HCT116 (cell line): ENCODE results near the gene SDR42E2. TPM values are rescaled to one million over a fixed set of nuclear protein-coding genes. Genes with fewer than 3 reads are reported as not detected.

ENCODE experiments used
- ATAC-seq: fragments of 200-7000 bp; cut with Tn5 transposase; 2 replicates; pipeline ENCODE4 v1.9.1; 2020; ENCODE audit warnings: mild to moderate bottlenecking, moderate library complexity
- BruUV-seq: library from RNA; stranded (reverse); fragments of 400-500 nt; replicated peaks from 2 replicates; lab custom pipeline; 2021; lab: Mats Ljungman, UMichigan
- CTCF ChIA-PET: fragments of 300-600 bp; sonication (Branson Sonifier 250); formaldehyde crosslinking; loops from one replicate; lab custom pipeline; 2021; ENCODE audit warnings: antibody characterized with exemption; lab: Charles Lee
- POLR2A ChIA-PET: fragments of 300-600, 350-600 bp; sonication (Branson Sonifier 250); formaldehyde crosslinking; loops from one replicate; lab custom pipeline; 2021; ENCODE audit warnings: antibody characterized with exemption; lab: Charles Lee
- RAD21 ChIA-PET, 2 experiments: fragments of 300-600 bp; sonication (Branson Sonifier 250); formaldehyde crosslinking; loops; one replicate each; lab custom pipeline; 2023; ENCODE audit warnings: low total read pairs in 2 of 2; ENCODE audit not compliant: uncharacterized antibody in 2 of 2, unreplicated experiment in 2 of 2, low non-redundant PET in 1 of 2; lab: Charles Lee
- DNase-seq: peaks from one replicate; pipeline ENCODE4 v3.0.0-alpha.2; 2010; ENCODE audit warnings: low read depth, low spot score
- H2AFZ ChIP-seq: fragments of 200-600 bp; shearing (Covaris generic), sonication (generic); 2 replicates; pipeline ENCODE4 v1.6.1; 2017; ENCODE audit warnings: low read depth, mixed run types, mixed read lengths, antibody characterized with exemption, low read length; ENCODE audit not compliant: poor library complexity, severe bottlenecking
- H3K27ac ChIP-seq: 2 replicates; pipeline ENCODE4 v1.5.1; 2012; ENCODE audit warnings: low read depth, low read length
- H3K27me3 ChIP-seq: fragments of 200-600 bp; sonication (generic); 2 replicates; pipeline ENCODE4 v1.6.1; 2016; ENCODE audit warnings: mixed run types, low read length, mixed read lengths; ENCODE audit not compliant: insufficient read depth
- H3K36me3 ChIP-seq, 2 experiments: fragments of 200-500 bp in 1 of 2; fragments of 200-600 bp in 1 of 2; sonication (Bioruptor generic) in 1 of 2; sonication (generic) in 1 of 2; 2 replicates each; pipeline versions ENCODE4 v1.5.1 to v1.6.1; 2014 to 2016; ENCODE audit warnings: low read length in 2 of 2, inconsistent platforms in 1 of 2, mixed read lengths in 1 of 2, mixed run types in 1 of 2; ENCODE audit not compliant: insufficient read depth in 2 of 2, control insufficient read depth in 1 of 2
- H3K4me1 ChIP-seq, 2 experiments: fragments of 200-600 bp in 1 of 2; sonication (generic) in 1 of 2; 2 replicates each; pipeline versions ENCODE4 v1.5.1 to v1.6.1; 2012 to 2017; ENCODE audit warnings: low read length in 2 of 2, inconsistent platforms in 1 of 2, mild to moderate bottlenecking in 1 of 2, mixed read lengths in 1 of 2, mixed run types in 1 of 2, moderate library complexity in 1 of 2; ENCODE audit not compliant: insufficient read depth in 2 of 2, control insufficient read depth in 1 of 2
- H3K4me2 ChIP-seq: fragments of 200-600 bp; sonication (generic); 2 replicates; pipeline ENCODE4 v1.6.1; 2017; ENCODE audit warnings: mixed run types, low read length, mixed read lengths
- H3K4me3 ChIP-seq, 2 experiments: fragments of 200-600 bp in 1 of 2; sonication (generic) in 1 of 2; replicated peaks in 1 of 2; 2 replicates each; pipeline ENCODE4 v1.5.1; 2011 to 2016; ENCODE audit warnings: low read length in 2 of 2, control low read depth in 1 of 2, low read depth in 1 of 2, mild to moderate bottlenecking in 1 of 2, mixed read lengths in 1 of 2, mixed run types in 1 of 2
- H3K79me2 ChIP-seq: fragments of 200-600 bp; sonication (generic); 2 replicates; pipeline ENCODE4 v1.6.1; 2017; ENCODE audit warnings: mild to moderate bottlenecking, mixed run types, low read length, moderate library complexity, mixed read lengths; ENCODE audit not compliant: insufficient read depth
- H3K9ac ChIP-seq: fragments of 200-600 bp; sonication (generic); 2 replicates; pipeline ENCODE4 v1.6.1; 2016; ENCODE audit warnings: low read length, mixed read lengths
- H3K9me2 ChIP-seq: fragments of 200-600 bp; sonication (generic), shearing (Covaris generic); 2 replicates; pipeline ENCODE4 v1.6.1; 2017; ENCODE audit warnings: mixed run types, mild to moderate bottlenecking, moderate library complexity; ENCODE audit not compliant: insufficient read depth
- H3K9me3 ChIP-seq, 2 experiments: fragments of 200-500 bp in 1 of 2; fragments of 200-600 bp in 1 of 2; sonication (Bioruptor generic) in 1 of 2; sonication (generic) in 1 of 2; 2 replicates each; pipeline ENCODE4 v1.6.1; 2014 to 2017; ENCODE audit warnings: low read length in 2 of 2, mixed read lengths in 2 of 2, inconsistent platforms in 1 of 2, low read depth in 1 of 2, mild to moderate bottlenecking in 1 of 2, mixed run types in 1 of 2, moderate library complexity in 1 of 2; ENCODE audit not compliant: control insufficient read depth in 1 of 2, insufficient read depth in 1 of 2
- H4K20me1 ChIP-seq: fragments of 200-600 bp; sonication (generic), shearing (Covaris generic); 2 replicates; pipeline ENCODE4 v1.6.1; 2017; ENCODE audit warnings: mixed run types, mild to moderate bottlenecking, moderate library complexity; ENCODE audit not compliant: insufficient read depth
- CBX3 ChIP-seq: IDR thresholded peaks from 2 replicates; pipeline ENCODE4 v1.6.1; 2012; ENCODE audit warnings: low read depth
- CTCF ChIP-seq, 3 experiments: fragments of 200-600 bp in 1 of 3; sonication (generic) in 1 of 3; IDR thresholded peaks in 2 of 3; conservative IDR thresholded peaks in 1 of 3; 2 replicates each; pipeline ENCODE4 v1.5.1; 2012 to 2017; ENCODE audit warnings: low read depth in 2 of 3, low read length in 2 of 3, antibody characterized with exemption in 1 of 3, borderline replicate concordance in 1 of 3, control low read depth in 1 of 3, mild to moderate bottlenecking in 1 of 3, mixed read lengths in 1 of 3, mixed run types in 1 of 3, moderate library complexity in 1 of 3; ENCODE audit not compliant: insufficient read depth in 1 of 3
- EGR1 ChIP-seq: IDR thresholded peaks from 2 replicates; pipeline ENCODE4 v1.6.1; 2012; ENCODE audit warnings: low read depth
- ELF1 ChIP-seq: IDR thresholded peaks from 2 replicates; pipeline ENCODE4 v1.6.1; 2012; ENCODE audit warnings: low read depth, borderline replicate concordance
- EZH2 ChIP-seq: fragments of 200-600 bp; sonication (generic); IDR thresholded peaks from 2 replicates; pipeline ENCODE4 v1.6.1; 2017; ENCODE audit warnings: antibody characterized with exemption, mixed run types
- EZH2phosphoT487 ChIP-seq: fragments of 200-600 bp; IDR thresholded peaks from 2 replicates; pipeline ENCODE4 v1.6.1; 2018; ENCODE audit warnings: antibody characterized with exemption, borderline replicate concordance
- FOSL1 ChIP-seq: IDR thresholded peaks from 2 replicates; pipeline ENCODE4 v1.6.1; 2012; ENCODE audit warnings: low read depth
- JUND ChIP-seq: IDR thresholded peaks from 2 replicates; pipeline ENCODE4 v1.6.1; 2012
- MAX ChIP-seq: IDR thresholded peaks from 2 replicates; pipeline ENCODE4 v1.6.1; 2012
- POLR2AphosphoS5 ChIP-seq: IDR thresholded peaks from 2 replicates; pipeline ENCODE4 v1.6.1; 2011; ENCODE audit warnings: mild to moderate bottlenecking, low read depth, low read length, moderate library complexity
- RAD21 ChIP-seq: IDR thresholded peaks from 2 replicates; pipeline ENCODE4 v1.6.1; 2012; ENCODE audit warnings: low read depth, mild to moderate bottlenecking
- SRF ChIP-seq: IDR thresholded peaks from 2 replicates; pipeline ENCODE4 v1.6.1; 2012; ENCODE audit warnings: low read depth
- TCF7L2 ChIP-seq: IDR thresholded peaks from 2 replicates; pipeline ENCODE4 v1.7.0; 2011; ENCODE audit warnings: borderline replicate concordance, inconsistent platforms; ENCODE audit not compliant: insufficient read depth, insufficient read length; ENCODE audit errors: extremely low read depth
- ZBTB33 ChIP-seq: IDR thresholded peaks from 2 replicates; pipeline ENCODE4 v1.6.1; 2011; ENCODE audit warnings: mild to moderate bottlenecking, low read length, moderate library complexity; ENCODE audit not compliant: insufficient replicate concordance; ENCODE audit errors: extremely low read depth
- ZFX ChIP-seq: fragments of 450-650 bp; IDR thresholded peaks from 2 replicates; pipeline ENCODE4 v1.6.1; 2017
- ZNF274 ChIP-seq: fragments of 200-500 bp; sonication (Bioruptor generic); IDR thresholded peaks from 2 replicates; pipeline ENCODE4 v1.6.1; 2014; ENCODE audit warnings: mild to moderate bottlenecking, low read depth, low read length, inconsistent platforms
- intact Hi-C: fragments of 100-400 bp; cut with micrococcal nuclease; formaldehyde crosslinking; loops from 2 replicates; pipeline ENCODE4 v1.10.0; 2022
- total RNA-seq: library from RNA; stranded (reverse); gene quantifications from one replicate; pipeline ENCODE4 v1.2.1, GENCODE V29; 2021; ENCODE audit not compliant: unreplicated experiment

Gene SDR42E2
- total RNA-seq, 1 experiment from 2014 or later, result 0.27 TPM

- DNase-seq (no peak), ATAC-seq (no peak)
- TF ChIP-seq JUND (no peak), SRF (no peak), EGR1 (no peak), FOSL1 (no peak), ZFX (no peak), CBX3 (no peak), ZNF274 (no peak), TCF7L2 (no peak), ZBTB33 (no peak), ELF1 (no peak), RAD21 (no peak), MAX (no peak), POLR2AphosphoS5 (no peak), EZH2 (no peak), EZH2phosphoT487 (no peak), CTCF (IDR thresholded peaks at IDR 0.05 in 2 of 3, conservative IDR thresholded peaks at IDR 0.05 in 1 of 3; ENCODE audit: borderline replicate concordance in 1 of 3, insufficient read depth in 1 of 3, low read depth in 2 of 3, low read length in 2 of 3) (no peak)
- ChIA-PET CTCF (no interaction called here), POLR2A (no interaction called here), RAD21 (no interaction called here)
- Histone ChIP-seq H3K27me3 (no peaks in the 10 kb centered on the region), H4K20me1 (no peaks in the 10 kb centered on the region), H3K4me2 (no peak overlapping the region), H2AFZ (no peak overlapping the region), H3K36me3 (no peaks in the 10 kb centered on the region), H3K79me2 (peaks cover 38% of the 10 kb centered on the region; the same call in 1 of the 2 replicates), H3K27ac (no peak overlapping the region), H3K9me2 (no peaks in the 10 kb centered on the region), H3K4me1 (peaks cover 0 to 6% of the 10 kb centered on the region in 2 experiments; a peak in 2 of 4 replicates), H3K9me3 (no peaks in the 10 kb centered on the region), H3K9ac (no peak overlapping the region), H3K4me3 (no peak overlapping the region)
- no TSS peak for BruUV-seq
- intact Hi-C loops, result no loop called here
These were observed 57.2 kb downstream of the SDR42E2 start for GRCh38 chr16:22219389-22220068.
